Transverse colon (tissue), 4 donors: Measurements from ENCODE around the gene GLYATL1B. TPM values are rescaled to one million over a fixed set of nuclear protein-coding genes. Genes with fewer than 3 reads are reported as not detected.
"Not testable (repeated sequence)": the region's sequence is repeated elsewhere in the genome, so short reads cannot be mapped to it uniquely, and the experiment has no call there.

Experiments used
- DNase-seq: peaks from one replicate; pipeline ENCODE4 v3.0.0-alpha.2; 2019
- H3K27ac ChIP-seq, 4 donors: fragments of 200-600 bp; sonication (generic); 2 replicates each; pipeline ENCODE4 v1.5.1; 2016 to 2018; ENCODE audit warnings: inconsistent platforms in 4 of 4
- H3K27me3 ChIP-seq: fragments of 200-600 bp; sonication (generic); 2 replicates; pipeline ENCODE4 v1.5.1; 2017; ENCODE audit warnings: inconsistent platforms
- H3K36me3 ChIP-seq, 4 donors: fragments of 200-600 bp; sonication (generic); 2 replicates each; pipeline ENCODE4 v1.5.1; 2017 to 2019; ENCODE audit warnings: inconsistent platforms in 4 of 4
- H3K4me1 ChIP-seq, 4 donors: fragments of 200-600 bp; sonication (generic); 2 replicates each; pipeline ENCODE4 v1.5.1; 2017 to 2020; ENCODE audit warnings: inconsistent platforms in 4 of 4
- H3K4me3 ChIP-seq, 4 donors: fragments of 200-600 bp; sonication (generic); 1 replicate in 1 of 4; 2 replicates in 3 of 4; pipeline versions ENCODE4 v1.5.1 to v1.6.1; 2017 to 2019; ENCODE audit warnings: inconsistent platforms in 4 of 4
- H3K9me3 ChIP-seq, 2 donors: fragments of 200-600 bp; sonication (generic); 2 replicates each; pipeline ENCODE4 v1.5.1; 2017 to 2019; ENCODE audit warnings: inconsistent platforms in 2 of 2
- CTCF ChIP-seq, 5 experiments: fragments of 200-600 bp in 3 of 5; fragments of 450-650 bp in 2 of 5; sonication (generic) in 3 of 5; IDR thresholded peaks; 1 replicate in 2 of 5; 2 replicates in 3 of 5; pipeline ENCODE4 v1.5.1; 2016 to 2017; ENCODE audit warnings: antibody characterized with exemption in 5 of 5, inconsistent platforms in 3 of 5, mild to moderate bottlenecking in 2 of 5, moderate library complexity in 1 of 5
- EP300 ChIP-seq: sonication (generic); formaldehyde crosslinking; IDR thresholded peaks from one replicate; pipeline ENCODE4 v1.6.1; 2017; ENCODE audit warnings: antibody characterized with exemption, low read depth
- POLR2A ChIP-seq: fragments of 450-650 bp; IDR thresholded peaks from one replicate; pipeline ENCODE4 v1.6.1; 2016; ENCODE audit warnings: antibody characterized with exemption, mild to moderate bottlenecking, moderate library complexity
- POLR2AphosphoS5 ChIP-seq, 3 donors: sonication (generic); formaldehyde crosslinking; IDR thresholded peaks; one replicate each; pipeline ENCODE4 v1.6.1; 2016; ENCODE audit warnings: antibody characterized with exemption in 3 of 3
- WGBS, 2 donors: methylation state at CpG; one replicate each; pipeline ENCODE4 v1.1.5; 2018; ENCODE audit warnings: low coverage in 1 of 2; 5-methylcytosine and 5-hydroxymethylcytosine counted together
- in situ Hi-C, 4 donors: fragments of 200-750 bp; cut with MboI; loops; one replicate each; pipeline versions ENCODE4 v1.15.0 to v1.15.1; 2017; ENCODE audit warnings: low sequenced_read_pairs in 3 of 4, low pct_ligation_motif_present in 1 of 4, low pct_unique_long_range_greater_than_20kb in 1 of 4
- intact Hi-C: fragments of 100-400 bp; cut with DNase I; formaldehyde crosslinking; loops from one replicate; pipeline ENCODE4 v1.15.1; 2023; ENCODE audit warnings: low total_unique reads
- total RNA-seq, 4 donors: library from RNA; depleted of rRNA; stranded (reverse); fragments of >200 nt; gene quantifications; one replicate each; pipeline ENCODE4 v1.1.0, GENCODE V29; 2016

Gene GLYATL1B
- total RNA-seq = not detected

GRCh38 chr11:59086007-59086406, at the start of gene GLYATL1B:
Gene GLYATL1B, plus strand, starts transcription at chr11:59086307. Its CDS starts 0 bp downstream, at chr11:59086307.
- H3K27ac ChIP-seq, H3K9me3 ChIP-seq, intact Hi-C loops, H3K4me1 ChIP-seq, DNase-seq, in situ Hi-C loops, H3K4me3 ChIP-seq, H3K27me3 ChIP-seq, H3K36me3 ChIP-seq: not testable (repeated sequence)
- WGBS, 2 donors = 91 to 96% methylated on average over 5 of the region's 5 CpGs

GRCh38 chr11:59036542-59036941, 49.6 kb upstream of the GLYATL1B start:
- H3K27ac ChIP-seq, in situ Hi-C loops, DNase-seq, intact Hi-C loops, H3K27me3 ChIP-seq, H3K36me3 ChIP-seq, H3K9me3 ChIP-seq, H3K4me1 ChIP-seq, H3K4me3 ChIP-seq: not testable (repeated sequence)
- 100% methylated on average over 2 of the region's 2 CpGs; no CpG with 5 or more reads in 1 of the 2 donors for WGBS, 2 donors

- WGBS, 2 donors = 38% methylated on average over 1 of the region's 1 CpG; no CpG with 5 or more reads in 1 of the 2 donors
- H3K9me3 ChIP-seq, H3K4me1 ChIP-seq, H3K4me3 ChIP-seq, DNase-seq, H3K27ac ChIP-seq, in situ Hi-C loops, intact Hi-C loops, H3K36me3 ChIP-seq, H3K27me3 ChIP-seq: not testable (repeated sequence)
Observed at GRCh38 chr11:59037434-59037833, 48.7 kb upstream of the GLYATL1B start.

- intact Hi-C loops = no loop called here
- H3K4me3 ChIP-seq = no peak overlapping the region
- H3K27ac ChIP-seq = no peak overlapping the region
- WGBS, 2 donors = 41 to 100% methylated on average over 1 to 3 of the region's 3 CpGs
- TF ChIP-seq EP300 = no peak
- TF ChIP-seq POLR2A = no peak
- TF ChIP-seq CTCF (IDR thresholded peaks at IDR 0.05) = no peak
- no peak for TF ChIP-seq POLR2AphosphoS5 (IDR thresholded peaks at IDR 0.05)
- in situ Hi-C loops = no loop called here
- no peaks in the 10 kb centered on the region for H3K27me3 ChIP-seq
- no peaks in the 10 kb centered on the region for H3K9me3 ChIP-seq
- DNase-seq = no peak
- no peaks in the 10 kb centered on the region for H3K4me1 ChIP-seq
- no peaks in the 10 kb centered on the region for H3K36me3 ChIP-seq
Observed at GRCh38 chr11:59040607-59041006, 45.5 kb upstream of the GLYATL1B start.

GRCh38 chr11:59051383-59051782, 34.7 kb upstream of the GLYATL1B start:
- H3K4me1 ChIP-seq, H3K36me3 ChIP-seq, H3K9me3 ChIP-seq, H3K27me3 ChIP-seq, H3K4me3 ChIP-seq, H3K27ac ChIP-seq, DNase-seq: not testable (repeated sequence)
- 71 to 100% methylated on average over 1 of the region's 1 CpG for WGBS, 2 donors
- intact Hi-C loops (loop anchor here (5.0 kb wide), 1 partner anchor 86 kb away; no protein-coding TSS in a partner anchor), in situ Hi-C loops (loop anchor here in 1 of 4 donors (25.0 kb wide), 1 partner anchor 389 kb away; no protein-coding TSS in a partner anchor)

GRCh38 chr11:59052355-59052754, 33.8 kb upstream of the GLYATL1B start:
- not testable (repeated sequence) for H3K36me3 ChIP-seq, H3K4me3 ChIP-seq, H3K4me1 ChIP-seq, H3K27ac ChIP-seq, DNase-seq, H3K9me3 ChIP-seq, H3K27me3 ChIP-seq
- in situ Hi-C loops = loop anchor here in 1 of 4 donors (25.0 kb wide), 1 partner anchor 390 kb away; no protein-coding TSS in a partner anchor
- intact Hi-C loops = loop anchor here (5.0 kb wide), 1 partner anchor 85 kb away; no protein-coding TSS in a partner anchor
- WGBS, 2 donors = 69 to 88% methylated on average over 2 of the region's 2 CpGs

- DNase-seq = peak; percentile 74
- intact Hi-C loops (loop anchor here (5.0 kb wide), 1 partner anchor 84 kb away; no protein-coding TSS in a partner anchor), in situ Hi-C loops (loop anchor here in 1 of 4 donors (25.0 kb wide), 1 partner anchor 391 kb away; no protein-coding TSS in a partner anchor)
- Histone ChIP-seq H3K27me3 (no peaks in the 10 kb centered on the region), H3K27ac (no peak overlapping the region), H3K36me3 (no peaks in the 10 kb centered on the region), H3K9me3 (no peaks in the 10 kb centered on the region), H3K4me3 (no peak overlapping the region), H3K4me1 (peaks cover 0 to 7% (median 6%) of the 10 kb centered on the region in 4 donors)
- TF ChIP-seq CTCF (IDR thresholded peaks at IDR 0.05) (peak; percentile 46 to 80 (median 59)), EP300 (no peak), POLR2A (no peak)
- WGBS, 2 donors = 44 to 52% methylated on average over 2 of the region's 2 CpGs
Observed at GRCh38 chr11:59053387-59053786, 32.7 kb upstream of the GLYATL1B start.
